Muscle layer of colon (tissue), 2 donors: ENCODE results near the gene ZNF354C.
"Not testable (repeated sequence)": the region's sequence is repeated elsewhere in the genome, so short reads cannot be mapped to it uniquely, and the experiment has no call there.

ENCODE experiments used
- H3K27ac ChIP-seq: one replicate; pipeline ENCODE4 v1.7.0; 2013; ENCODE audit warnings: low read depth, mild to moderate bottlenecking, low read length, moderate library complexity
- H3K27me3 ChIP-seq, 2 donors: one replicate each; pipeline ENCODE4 v1.7.0; 2013; ENCODE audit warnings: low read length in 2 of 2, mild to moderate bottlenecking in 2 of 2; ENCODE audit not compliant: insufficient read depth in 2 of 2, control insufficient read depth in 1 of 2
- H3K36me3 ChIP-seq: one replicate; pipeline ENCODE4 v1.7.0; 2013; ENCODE audit warnings: mild to moderate bottlenecking, low read length; ENCODE audit not compliant: insufficient read depth
- H3K4me1 ChIP-seq: one replicate; pipeline ENCODE4 v1.7.0; 2013; ENCODE audit warnings: mild to moderate bottlenecking, low read length; ENCODE audit not compliant: insufficient read depth
- H3K4me3 ChIP-seq, 2 donors: one replicate each; pipeline ENCODE4 v1.7.0; 2013; ENCODE audit warnings: low read length in 2 of 2, low read depth in 1 of 2, mild to moderate bottlenecking in 1 of 2, moderate library complexity in 1 of 2
- H3K9ac ChIP-seq: one replicate; pipeline ENCODE4 v1.7.0; 2013; ENCODE audit warnings: low read length
- H3K9me3 ChIP-seq: one replicate; pipeline ENCODE4 v1.7.0; 2013; ENCODE audit warnings: mild to moderate bottlenecking, low read length
- donor health status: abdominal sarcoma.
- donor health status: Adenocarcinoma of cecum.

ZNF354C gene

DNA sequence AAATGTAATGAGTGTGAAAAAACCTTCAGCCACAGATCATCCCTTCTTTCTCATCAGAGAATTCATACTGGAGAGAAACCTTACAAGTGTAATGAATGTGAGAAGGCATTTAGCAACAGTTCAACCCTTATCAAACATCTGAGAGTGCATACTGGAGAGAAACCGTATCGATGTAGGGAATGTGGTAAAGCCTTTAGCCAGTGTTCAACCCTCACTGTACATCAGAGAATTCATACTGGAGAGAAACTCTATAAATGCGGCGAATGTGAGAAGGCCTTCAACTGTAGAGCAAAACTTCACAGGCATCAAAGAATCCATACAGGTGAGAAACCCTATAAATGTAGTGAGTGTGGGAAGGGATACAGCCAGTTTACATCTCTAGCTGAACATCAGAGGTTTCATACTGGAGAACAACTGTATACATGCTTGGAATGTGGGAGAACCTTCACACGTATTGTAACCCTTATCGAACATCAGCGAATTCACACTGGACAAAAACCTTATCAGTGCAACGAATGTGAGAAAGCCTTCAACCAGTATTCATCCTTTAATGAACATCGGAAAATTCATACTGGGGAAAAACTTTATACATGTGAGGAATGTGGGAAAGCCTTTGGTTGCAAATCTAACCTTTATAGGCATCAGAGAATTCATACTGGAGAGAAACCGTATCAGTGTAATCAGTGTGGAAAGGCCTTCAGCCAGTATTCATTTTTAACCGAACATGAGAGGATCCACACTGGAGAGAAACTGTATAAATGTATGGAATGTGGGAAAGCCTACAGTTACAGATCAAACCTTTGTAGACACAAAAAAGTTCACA lies 19.2 kb downstream of the ZNF354C start:
- no peaks in the 10 kb centered on the region for H3K27me3 ChIP-seq
- peaks cover 46% of the 10 kb centered on the region for H3K36me3 ChIP-seq
- no peak overlapping the region for H3K27ac ChIP-seq
- H3K4me1 ChIP-seq, result no peaks in the 10 kb centered on the region
- peaks cover 88% of the 10 kb centered on the region for H3K9me3 ChIP-seq
- peak overlapping the region in 1 of 2 donors; percentile 52 for H3K4me3 ChIP-seq
- H3K9ac ChIP-seq, result no peak overlapping the region

DNA sequence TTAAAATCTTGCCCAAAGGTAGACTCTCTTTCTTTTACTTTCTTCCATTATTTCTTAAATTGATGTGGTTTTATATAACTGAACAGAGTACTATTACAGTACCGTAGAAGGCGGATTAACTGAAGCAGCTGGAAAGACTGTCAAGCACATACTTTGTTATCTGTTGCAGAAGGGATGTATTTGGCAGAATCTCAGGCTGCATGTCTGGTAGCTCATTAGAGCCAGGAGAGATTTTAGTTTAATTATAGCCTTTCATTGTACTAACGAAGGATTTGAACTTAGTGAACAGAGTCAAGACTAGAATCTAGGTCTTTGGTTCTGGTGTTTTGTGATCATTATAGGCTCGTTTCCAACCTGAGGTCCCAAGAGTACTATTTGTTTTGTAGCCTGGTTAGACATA lies 20.6 kb downstream of the ZNF354C start:
- peaks cover 41% of the 10 kb centered on the region for H3K36me3 ChIP-seq
- H3K9ac ChIP-seq, result no peak overlapping the region
- no peaks in the 10 kb centered on the region for H3K4me1 ChIP-seq
- H3K27ac ChIP-seq, result no peak overlapping the region
- H3K4me3 ChIP-seq, result peak overlapping the region in 1 of 2 donors; percentile 5
- no peaks in the 10 kb centered on the region for H3K27me3 ChIP-seq
- peaks cover 88% of the 10 kb centered on the region for H3K9me3 ChIP-seq

- Histone ChIP-seq H3K36me3 (no peaks in the 10 kb centered on the region), H3K4me1 (no peaks in the 10 kb centered on the region), H3K9me3 (peaks cover 37% of the 10 kb centered on the region), H3K4me3 (peak overlapping the region in 1 of 2 donors; percentile 2), H3K27me3 (no peaks in the 10 kb centered on the region), H3K9ac (no peak overlapping the region), H3K27ac (no peak overlapping the region)
Observed at GRCh38 chr5:179089502-179089901, 29.3 kb downstream of the ZNF354C start.

DNA sequence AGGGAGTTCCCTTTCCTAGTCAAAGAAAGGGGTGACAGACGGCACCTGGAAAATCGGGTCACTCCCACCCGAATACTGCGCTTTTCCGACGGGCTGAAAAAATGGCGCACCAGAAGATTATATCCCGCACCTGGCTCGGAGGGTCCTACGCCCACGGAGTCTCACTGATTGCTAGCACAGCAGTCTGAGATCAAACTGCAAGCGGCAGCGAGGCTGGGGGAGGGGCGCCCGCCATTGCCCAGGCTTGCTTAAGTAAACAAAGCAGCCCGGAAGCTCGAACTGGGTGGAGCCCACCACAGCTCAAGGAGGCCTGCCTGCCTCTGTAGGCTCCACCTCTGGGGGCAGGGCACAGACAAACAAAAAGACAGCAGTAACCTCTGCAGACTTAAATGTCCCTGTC lies 41.1 kb downstream of the ZNF354C start:
- not testable (repeated sequence) for H3K4me1 ChIP-seq, H3K27me3 ChIP-seq, H3K4me3 ChIP-seq, H3K36me3 ChIP-seq, H3K27ac ChIP-seq, H3K9ac ChIP-seq
- peaks cover 24% of the 10 kb centered on the region for H3K9me3 ChIP-seq

- Histone ChIP-seq H3K9ac (no peak overlapping the region), H3K4me3 (no peak overlapping the region), H3K27me3 (no peaks in the 10 kb centered on the region), H3K36me3 (no peaks in the 10 kb centered on the region), H3K27ac (no peak overlapping the region), H3K9me3 (no peaks in the 10 kb centered on the region), H3K4me1 (no peaks in the 10 kb centered on the region)
Observed at GRCh38 chr5:179110528-179110927, 50.4 kb downstream of the ZNF354C start.

DNA sequence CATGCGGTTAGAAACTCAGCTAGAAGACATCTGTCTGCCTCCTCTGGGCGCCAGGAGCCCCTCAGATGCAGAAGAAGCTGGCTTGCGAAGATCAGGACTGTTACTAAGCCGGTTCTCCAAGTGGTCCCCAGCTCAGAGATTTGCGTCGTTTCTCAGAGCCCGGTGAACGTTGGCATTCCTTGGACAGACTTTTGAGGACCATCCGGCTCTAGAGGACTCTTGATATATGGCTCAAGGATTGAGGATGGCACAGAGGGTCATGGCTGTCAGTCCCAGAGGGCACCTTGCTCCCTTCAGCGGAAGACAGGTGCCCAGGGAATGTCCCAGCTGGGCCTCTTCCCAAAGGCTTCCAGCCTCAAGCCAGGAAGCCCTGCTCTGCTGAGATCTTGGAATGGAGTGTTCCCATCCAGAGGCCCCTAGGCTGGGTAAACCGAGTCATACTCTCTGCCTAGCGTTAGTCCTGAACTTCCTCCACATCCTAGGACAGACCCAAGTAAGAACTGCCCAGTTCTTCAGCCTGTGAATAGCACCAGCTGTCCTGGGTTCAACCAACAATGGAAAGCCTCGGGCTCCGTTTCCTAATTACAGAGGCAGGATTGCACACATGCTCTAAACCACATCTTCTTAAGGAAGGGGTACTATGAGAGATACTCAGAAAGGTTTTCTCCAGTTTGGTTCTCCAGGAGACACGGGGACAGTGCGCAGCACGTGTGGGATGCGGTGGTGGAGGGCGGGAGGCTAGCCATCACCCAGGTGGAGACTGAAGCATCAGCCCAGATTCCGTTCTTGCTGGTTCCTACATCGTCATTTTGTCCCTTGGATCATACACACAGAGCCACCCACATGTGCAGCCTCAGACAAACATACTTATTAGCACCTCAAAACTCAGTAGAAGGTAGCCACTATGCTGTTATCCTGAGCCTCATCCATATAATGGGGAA lies 51.4 kb downstream of the ZNF354C start:
- Histone ChIP-seq H3K9me3 (no peaks in the 10 kb centered on the region), H3K4me1 (no peaks in the 10 kb centered on the region), H3K36me3 (no peaks in the 10 kb centered on the region), H3K4me3 (no peak overlapping the region), H3K27ac (no peak overlapping the region), H3K27me3 (no peaks in the 10 kb centered on the region), H3K9ac (no peak overlapping the region)

DNA sequence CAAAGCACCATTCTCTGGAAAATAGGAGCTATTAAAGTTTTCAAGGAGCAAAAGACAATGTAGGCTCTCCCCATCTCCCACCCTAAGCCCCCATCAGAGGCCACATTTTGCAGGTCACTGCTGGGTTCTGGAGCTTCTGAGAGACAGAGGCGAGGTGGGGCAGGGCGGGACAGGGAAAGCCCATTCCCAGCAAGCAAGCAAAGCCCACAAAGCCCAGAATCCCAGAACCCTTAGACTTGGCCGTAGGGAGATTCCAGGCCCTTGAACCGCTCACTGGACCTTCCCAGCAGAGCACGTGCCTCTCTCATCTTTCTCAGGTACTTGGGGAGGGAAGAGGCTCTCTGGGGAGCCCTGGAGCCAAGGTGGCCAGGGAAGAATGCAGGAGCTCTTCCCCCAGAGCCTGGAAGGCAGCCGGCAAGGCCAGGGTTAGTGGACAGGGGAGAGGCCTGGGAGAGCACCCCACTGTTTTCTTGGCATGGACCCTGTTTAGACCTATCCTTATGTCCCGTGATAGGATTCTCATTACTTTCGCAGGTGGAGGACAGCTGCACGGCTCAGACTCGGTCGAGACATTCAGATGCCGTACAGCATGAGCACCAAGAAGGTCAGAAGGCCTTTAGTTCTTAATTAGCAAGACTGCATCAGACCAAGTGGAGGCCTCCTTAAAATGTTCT lies 52.4 kb downstream of the ZNF354C start:
- Histone ChIP-seq H3K4me1 (no peaks in the 10 kb centered on the region), H3K9ac (no peak overlapping the region), H3K27ac (no peak overlapping the region), H3K9me3 (no peaks in the 10 kb centered on the region), H3K36me3 (no peaks in the 10 kb centered on the region), H3K4me3 (no peak overlapping the region), H3K27me3 (no peaks in the 10 kb centered on the region)

DNA sequence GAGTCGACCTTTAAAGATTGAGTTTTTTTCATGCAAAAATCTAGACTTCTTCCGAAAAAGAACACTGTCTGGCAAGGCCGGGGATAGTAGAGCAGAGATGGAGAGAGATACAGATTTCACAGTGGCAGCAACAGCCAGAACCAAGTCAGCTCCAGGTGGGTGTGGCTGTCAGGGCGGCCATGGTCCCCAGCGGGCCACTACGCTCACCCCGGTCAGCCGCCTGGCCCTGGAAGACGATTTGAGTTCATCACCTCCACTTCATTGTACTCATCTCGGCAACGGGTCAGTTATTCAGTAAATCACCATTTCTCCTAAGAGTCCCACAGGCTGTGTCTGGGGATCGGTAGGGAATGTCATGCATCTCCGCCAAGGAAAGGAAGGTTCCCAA lies 53.0 kb downstream of the ZNF354C start:
- H3K9me3 ChIP-seq, result no peaks in the 10 kb centered on the region
- no peak overlapping the region for H3K9ac ChIP-seq
- H3K4me1 ChIP-seq, result no peaks in the 10 kb centered on the region
- no peak overlapping the region for H3K4me3 ChIP-seq
- no peak overlapping the region for H3K27ac ChIP-seq
- H3K36me3 ChIP-seq, result no peaks in the 10 kb centered on the region
- no peaks in the 10 kb centered on the region for H3K27me3 ChIP-seq

GRCh38 chr5:179113945-179114641 lies 53.9 kb downstream of the ZNF354C start:
- no peaks in the 10 kb centered on the region for H3K9me3 ChIP-seq
- H3K36me3 ChIP-seq, result no peaks in the 10 kb centered on the region
- H3K4me3 ChIP-seq, result no peak overlapping the region

DNA sequence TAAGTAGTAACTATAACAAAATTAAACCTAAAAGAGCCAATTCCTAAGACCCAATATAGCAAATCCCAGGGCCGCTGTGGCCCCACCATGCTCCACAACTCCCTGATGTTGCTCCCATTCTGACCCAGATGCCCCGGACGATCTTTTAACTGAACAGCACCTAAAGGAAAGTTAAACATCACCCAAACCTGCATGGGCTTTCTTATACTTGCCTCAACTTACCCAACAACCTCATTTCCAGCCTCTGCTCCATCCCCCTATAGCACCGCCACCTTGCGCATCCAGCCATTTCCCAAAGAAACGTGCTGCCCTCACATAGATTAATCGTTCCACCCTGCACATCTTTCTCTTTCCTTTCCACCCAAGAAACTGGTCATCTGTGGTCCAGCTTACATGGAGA lies 54.6 kb downstream of the ZNF354C start:
- Histone ChIP-seq H3K27me3 (no peaks in the 10 kb centered on the region), H3K9ac (no peak overlapping the region), H3K36me3 (no peaks in the 10 kb centered on the region), H3K4me3 (no peak overlapping the region), H3K4me1 (no peaks in the 10 kb centered on the region), H3K27ac (no peak overlapping the region), H3K9me3 (no peaks in the 10 kb centered on the region)

More at GRCh38 chr5:179113945-179114641, 53.9 kb downstream of the ZNF354C start:
- H3K9ac ChIP-seq, result no peak overlapping the region
- H3K4me1 ChIP-seq, result no peaks in the 10 kb centered on the region
- no peaks in the 10 kb centered on the region for H3K27me3 ChIP-seq
- no peak overlapping the region for H3K27ac ChIP-seq

GRCh38 chr5:179115307-179115706 lies 55.1 kb downstream of the ZNF354C start:
- Histone ChIP-seq H3K4me3 (no peak overlapping the region), H3K9ac (no peak overlapping the region), H3K36me3 (no peaks in the 10 kb centered on the region), H3K27ac (no peak overlapping the region), H3K4me1 (no peaks in the 10 kb centered on the region), H3K9me3 (no peaks in the 10 kb centered on the region), H3K27me3 (no peaks in the 10 kb centered on the region)
